ENCODE results near the gene CRY1.

DNA sequence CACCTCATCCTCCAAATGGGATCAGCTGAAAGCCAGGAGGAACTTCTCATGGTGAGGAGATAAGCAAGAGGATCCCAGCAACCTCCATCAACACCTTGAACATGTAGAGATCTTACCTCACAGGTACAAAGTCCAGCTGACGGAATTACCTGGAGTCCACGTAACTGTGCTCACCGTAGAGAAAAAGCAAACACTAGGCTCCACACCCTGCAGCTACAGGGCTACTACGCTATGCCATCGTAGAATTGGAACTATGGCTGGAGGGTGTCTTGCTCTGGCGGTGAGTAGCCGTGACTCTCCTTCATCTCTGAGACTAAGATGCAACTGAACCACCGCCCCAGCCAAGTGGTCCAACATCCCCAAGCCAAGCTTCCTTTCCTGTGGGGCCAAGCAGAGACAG, 50.5 kb downstream of the CRY1 start:
- TF ChIP-seq KAT2B (IDR thresholded peaks at IDR 0.05; ENCODE audit: low read depth, low read length) (no peak), UBTF (IDR thresholded peaks at IDR 0.05; ENCODE audit: borderline replicate concordance in 1 of 2, low read depth in 2 of 2, low read length in 2 of 2) (no peak), HMGXB4 (CRISPR knock-in tag; IDR thresholded peaks at IDR 0.05) (no peak), CBX5 (IDR thresholded peaks at IDR 0.05; ENCODE audit: borderline replicate concordance, low read depth) (no peak), ARID3A (IDR thresholded peaks at IDR 0.05; ENCODE audit: borderline replicate concordance, low read depth, low read length) (no peak)
- TF ChIP-seq, protein P1, sequence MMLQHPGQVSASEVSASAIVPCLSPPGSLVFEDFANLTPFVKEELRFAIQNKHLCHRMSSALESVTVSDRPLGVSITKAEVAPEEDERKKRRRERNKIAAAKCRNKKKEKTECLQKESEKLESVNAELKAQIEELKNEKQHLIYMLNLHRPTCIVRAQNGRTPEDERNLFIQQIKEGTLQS (IDR thresholded peaks at IDR 0.05), result no peak
- TF ChIP-seq, protein P1 (CRISPR knock-in tag; conservative IDR thresholded peaks at IDR 0.05), result no peak
- TF ChIP-seq, protein P2, sequence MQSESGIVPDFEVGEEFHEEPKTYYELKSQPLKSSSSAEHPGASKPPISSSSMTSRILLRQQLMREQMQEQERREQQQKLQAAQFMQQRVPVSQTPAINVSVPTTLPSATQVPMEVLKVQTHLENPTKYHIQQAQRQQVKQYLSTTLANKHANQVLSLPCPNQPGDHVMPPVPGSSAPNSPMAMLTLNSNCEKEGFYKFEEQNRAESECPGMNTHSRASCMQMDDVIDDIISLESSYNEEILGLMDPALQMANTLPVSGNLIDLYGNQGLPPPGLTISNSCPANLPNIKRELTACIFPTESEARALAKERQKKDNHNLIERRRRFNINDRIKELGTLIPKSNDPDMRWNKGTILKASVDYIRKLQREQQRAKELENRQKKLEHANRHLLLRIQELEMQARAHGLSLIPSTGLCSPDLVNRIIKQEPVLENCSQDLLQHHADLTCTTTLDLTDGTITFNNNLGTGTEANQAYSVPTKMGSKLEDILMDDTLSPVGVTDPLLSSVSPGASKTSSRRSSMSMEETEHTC (IDR thresholded peaks at IDR 0.05), result no peak

Data from K562 (cell line).